HG03439 (cell line): Measurements from ENCODE around the gene NTRK2.
"Not testable (repeated sequence)": the region's sequence is repeated elsewhere in the genome, so short reads cannot be mapped to it uniquely, and the experiment has no call there.

ENCODE experiments used
- ATAC-seq: cut with Tn5 transposase; IDR thresholded peaks from one replicate; pipeline ENCODE4 v1.9.1; 2021; ENCODE audit warnings: mild to moderate bottlenecking, moderate library complexity; ENCODE audit not compliant: unreplicated experiment

The NTRK2 gene

GRCh38 chr9:84874596-84874995 is 205.1 kb downstream of the NTRK2 start:
- no peak for ATAC-seq

DNA sequence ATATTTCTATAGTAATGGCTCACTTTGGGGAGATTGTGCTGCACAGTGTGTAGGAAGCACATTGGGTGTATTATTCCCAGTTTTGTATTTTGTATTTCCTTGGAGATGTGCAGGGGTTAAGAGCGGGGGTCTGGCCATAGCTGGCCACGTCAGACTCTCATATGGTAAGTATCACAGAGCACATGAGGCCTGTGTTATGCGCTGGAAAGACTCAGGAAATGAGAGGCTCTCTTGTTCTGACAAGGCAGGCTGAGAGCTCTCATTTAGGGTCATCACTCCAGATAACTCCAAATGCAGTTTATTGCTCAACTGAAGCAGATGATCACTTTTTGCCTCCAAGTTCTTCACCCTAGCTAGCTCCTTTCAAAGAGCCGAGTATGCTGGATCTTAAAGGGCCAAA is 205.7 kb downstream of the NTRK2 start:
- ATAC-seq = no peak

DNA sequence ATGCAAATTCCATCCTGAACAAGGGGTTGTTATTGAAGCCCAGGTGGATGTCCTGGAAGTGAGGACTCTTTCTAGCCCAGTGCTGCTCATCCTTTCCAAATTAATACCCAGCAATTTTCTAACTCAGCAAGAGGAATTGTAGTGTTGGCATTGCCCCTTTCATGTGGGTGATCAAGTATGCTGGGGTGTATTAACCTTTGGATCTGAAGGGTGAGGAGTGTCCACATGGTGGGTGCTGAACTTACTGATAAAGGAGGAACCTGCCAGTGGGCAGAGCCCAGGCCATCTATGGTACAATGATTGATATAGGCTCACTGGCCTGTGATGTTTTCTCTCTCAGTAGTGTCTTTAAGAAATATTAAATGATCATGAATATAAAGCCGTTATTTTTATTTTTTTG is 210.1 kb downstream of the NTRK2 start:
- no peak for ATAC-seq

- no peak for ATAC-seq
Measured at GRCh38 chr9:84880835-84881234, 211.3 kb downstream of the NTRK2 start.

DNA sequence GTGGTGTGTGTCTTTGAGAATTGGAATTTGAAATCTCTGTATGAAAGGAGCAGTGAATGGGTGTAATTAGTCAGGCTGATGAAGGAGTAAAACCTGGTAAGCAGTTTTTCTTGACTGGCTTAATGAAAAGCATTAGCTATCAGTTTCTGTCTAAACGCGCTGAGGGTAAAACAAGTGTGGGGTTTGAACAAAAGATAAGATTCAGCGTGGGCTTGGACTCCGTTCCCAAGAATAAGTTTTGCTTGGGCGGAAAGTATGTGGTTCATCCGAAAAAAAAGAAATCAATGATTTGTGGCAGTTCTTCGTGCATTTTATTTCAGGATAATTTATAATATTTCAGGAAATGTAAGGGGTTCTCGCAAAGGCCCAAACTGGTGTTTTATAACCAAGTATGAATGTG is 217.3 kb downstream of the NTRK2 start:
- ATAC-seq = no peak

DNA sequence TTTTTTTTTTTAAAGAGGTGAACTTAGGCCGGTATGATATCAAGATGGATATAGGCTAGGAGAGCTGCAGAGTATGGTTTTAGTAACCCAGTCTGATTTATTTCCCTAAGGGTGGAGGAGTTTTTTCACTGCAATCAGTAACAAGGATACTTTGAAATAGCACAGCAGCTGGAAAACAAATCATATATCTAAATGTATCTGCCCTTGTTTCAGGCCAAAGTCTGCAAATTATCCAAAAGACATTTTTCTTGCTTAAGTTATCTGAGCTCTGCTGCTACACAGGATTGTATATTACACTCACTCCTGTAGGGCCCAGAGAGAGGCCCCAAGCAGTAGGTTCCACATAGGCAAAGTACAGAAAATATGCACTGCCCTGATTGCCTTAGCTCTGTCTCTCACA is 222.4 kb downstream of the NTRK2 start:
- ATAC-seq = no peak

DNA sequence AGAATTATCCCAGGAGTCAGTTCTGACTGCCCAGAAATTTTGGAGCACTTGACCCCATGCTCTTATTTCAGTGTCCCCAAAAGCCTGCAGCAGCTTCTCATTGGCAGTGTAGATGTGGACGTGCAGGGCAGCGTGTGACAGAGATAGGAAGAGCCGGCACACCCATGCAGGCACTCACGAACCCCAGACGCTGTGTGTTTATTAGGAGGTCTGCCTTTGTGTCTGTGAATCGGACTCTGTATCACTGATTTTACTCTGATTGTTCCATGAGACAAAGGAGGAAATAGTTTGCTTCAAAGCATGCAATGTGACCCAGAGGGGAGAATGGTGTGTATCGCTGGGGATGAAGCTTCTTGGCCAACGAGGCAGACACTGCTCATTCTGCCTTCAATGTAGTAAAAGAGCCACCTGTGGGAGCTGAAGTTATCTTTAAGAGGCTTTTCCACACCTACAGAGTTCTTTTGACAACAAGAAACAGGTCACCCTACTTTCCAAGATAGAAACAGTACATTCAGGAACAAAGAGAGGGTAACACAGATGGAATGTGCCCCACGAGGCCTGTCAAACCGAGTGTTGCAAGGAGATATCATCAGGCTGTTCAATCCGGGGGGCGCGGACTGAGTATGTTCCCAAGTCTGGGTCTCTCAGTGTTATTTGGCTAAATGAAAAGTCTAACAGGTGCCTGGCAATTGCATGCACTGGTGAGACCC is 224.0 kb downstream of the NTRK2 start:
- no peak for ATAC-seq

- no peak for ATAC-seq
Measured at GRCh38 chr9:84894859-84895258, 225.3 kb downstream of the NTRK2 start.

DNA sequence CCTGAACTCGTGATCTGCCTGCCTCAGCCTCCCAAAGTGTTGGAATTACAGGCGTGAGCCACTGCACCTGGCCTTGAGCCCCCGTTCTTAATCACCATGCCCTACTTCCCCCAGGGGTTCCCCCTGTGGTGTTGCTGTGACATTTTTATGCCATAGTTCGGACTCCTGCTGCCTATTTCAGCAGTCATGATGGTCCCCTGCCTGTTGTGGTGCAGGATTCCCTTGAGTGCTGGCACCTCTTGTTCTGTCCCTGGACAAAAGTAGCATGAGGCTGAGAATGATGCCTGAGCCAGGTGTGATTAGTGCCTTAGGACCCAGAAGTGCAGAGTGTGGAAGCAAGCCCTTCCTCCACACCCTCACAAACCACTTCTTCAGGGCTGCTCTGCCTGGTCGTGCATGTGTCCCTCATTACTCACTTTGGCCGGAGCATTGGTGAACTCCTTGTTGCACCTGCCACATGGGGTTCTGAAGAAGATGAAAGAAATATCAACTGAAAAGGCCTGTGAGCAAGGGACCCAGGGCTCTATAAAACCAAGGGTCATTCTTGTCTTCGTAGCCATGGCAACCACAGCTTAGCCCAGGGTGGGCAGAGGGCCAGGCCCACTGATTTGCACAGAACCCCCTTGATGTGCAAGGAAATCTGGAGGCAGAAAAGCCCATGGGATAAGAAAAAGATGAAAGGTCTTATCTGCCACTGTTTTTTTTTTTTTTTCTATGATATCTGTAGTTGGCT is 228.0 kb downstream of the NTRK2 start:
- no peak for ATAC-seq

DNA sequence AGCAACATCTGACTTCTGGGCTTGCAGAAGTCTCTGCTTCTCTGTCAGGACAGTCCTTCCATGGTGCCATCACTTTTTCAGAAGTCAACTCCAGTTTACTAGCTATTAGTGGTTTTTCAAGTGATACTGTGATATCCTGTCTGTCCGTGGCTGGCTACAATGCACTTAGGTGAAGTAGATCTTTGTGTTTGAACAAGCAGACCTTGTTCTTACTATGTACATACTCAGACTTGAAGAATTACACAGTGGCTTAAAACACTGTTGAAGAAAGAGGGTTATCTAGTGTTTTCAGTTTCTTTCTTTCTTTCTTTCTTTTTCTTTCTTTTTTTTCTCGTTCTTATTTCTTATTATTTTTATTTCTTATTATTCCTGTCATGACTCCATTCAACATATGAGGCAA is 228.7 kb downstream of the NTRK2 start:
- ATAC-seq = no peak

- ATAC-seq = not testable (repeated sequence)
Measured at GRCh38 chr9:84898618-84899017, 229.1 kb downstream of the NTRK2 start.

DNA sequence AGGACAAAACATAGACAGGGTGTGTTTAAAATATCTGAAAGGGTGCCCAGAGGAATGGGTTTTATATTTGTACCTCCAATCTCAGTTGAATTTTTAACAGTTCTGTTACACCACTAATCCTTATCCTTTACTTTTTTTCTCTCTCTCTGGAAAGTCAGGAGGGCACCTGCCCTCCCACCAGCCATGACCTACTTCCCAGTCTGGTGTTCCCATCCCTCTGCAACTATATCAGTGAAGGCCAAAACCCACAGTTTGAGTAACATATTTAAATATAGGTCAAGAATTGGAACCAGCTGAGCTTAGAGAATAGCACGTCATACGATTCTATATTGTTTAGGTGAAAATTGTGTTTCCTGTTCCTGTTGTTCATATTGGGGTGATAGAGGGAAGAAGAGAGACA is 229.8 kb downstream of the NTRK2 start:
- ATAC-seq = no peak

DNA sequence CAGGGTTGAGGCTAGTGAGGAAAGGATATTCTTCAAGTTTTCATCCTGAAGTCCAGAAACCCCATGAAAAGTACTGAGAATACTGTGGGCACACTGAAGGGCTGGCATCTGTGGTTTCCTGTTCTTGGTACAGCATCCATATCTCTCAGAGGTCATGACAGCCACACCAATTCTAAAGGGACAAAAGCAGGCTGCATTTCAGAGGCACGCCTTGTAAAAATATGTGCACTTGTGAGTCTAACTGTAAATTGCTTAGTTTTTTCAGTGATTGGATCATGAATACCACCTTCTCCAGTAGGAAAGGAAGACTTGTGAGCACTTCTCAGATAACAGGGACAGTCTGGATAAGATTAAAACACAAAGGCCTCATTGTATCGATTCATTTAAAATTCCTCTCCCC is 230.9 kb downstream of the NTRK2 start:
- no peak for ATAC-seq

DNA sequence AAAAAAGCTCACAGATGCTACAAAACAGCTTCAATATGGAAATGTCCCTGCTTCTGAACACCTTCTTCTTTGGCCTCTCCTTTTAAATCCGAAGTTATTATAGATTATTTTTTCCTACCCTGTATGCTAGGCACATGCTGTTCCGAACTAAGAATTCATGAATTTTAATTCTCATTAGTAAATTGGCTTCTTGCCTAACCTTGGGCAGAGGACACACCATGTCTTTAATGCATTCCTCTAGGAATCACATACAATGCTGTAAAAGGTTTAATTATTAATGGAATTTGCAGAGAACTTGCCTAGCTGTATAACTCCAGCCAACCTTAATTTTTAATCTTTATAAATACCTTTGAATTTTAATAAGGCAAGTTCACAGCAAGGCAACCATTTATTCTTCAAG is 234.4 kb downstream of the NTRK2 start:
- ATAC-seq = no peak

DNA sequence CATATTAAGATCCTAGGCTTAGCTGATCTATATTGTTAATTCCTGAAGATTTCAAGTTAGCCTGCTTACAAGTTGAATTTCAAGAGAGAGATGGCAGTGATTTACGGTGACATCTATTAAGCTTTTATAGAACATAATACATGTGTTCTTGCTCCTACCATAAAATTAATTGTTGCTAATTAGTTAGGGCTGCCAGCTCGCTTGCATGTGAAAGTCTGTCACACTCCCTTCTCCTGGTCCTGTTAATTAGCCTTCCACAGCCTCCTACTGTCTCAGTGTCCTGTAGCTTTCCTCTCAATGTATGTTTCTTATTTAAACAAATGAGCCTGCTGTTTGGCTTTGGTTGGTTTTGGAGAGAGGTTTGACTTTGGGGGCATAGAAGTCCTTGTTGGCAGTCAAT is 247.2 kb downstream of the NTRK2 start:
- ATAC-seq = no peak

DNA sequence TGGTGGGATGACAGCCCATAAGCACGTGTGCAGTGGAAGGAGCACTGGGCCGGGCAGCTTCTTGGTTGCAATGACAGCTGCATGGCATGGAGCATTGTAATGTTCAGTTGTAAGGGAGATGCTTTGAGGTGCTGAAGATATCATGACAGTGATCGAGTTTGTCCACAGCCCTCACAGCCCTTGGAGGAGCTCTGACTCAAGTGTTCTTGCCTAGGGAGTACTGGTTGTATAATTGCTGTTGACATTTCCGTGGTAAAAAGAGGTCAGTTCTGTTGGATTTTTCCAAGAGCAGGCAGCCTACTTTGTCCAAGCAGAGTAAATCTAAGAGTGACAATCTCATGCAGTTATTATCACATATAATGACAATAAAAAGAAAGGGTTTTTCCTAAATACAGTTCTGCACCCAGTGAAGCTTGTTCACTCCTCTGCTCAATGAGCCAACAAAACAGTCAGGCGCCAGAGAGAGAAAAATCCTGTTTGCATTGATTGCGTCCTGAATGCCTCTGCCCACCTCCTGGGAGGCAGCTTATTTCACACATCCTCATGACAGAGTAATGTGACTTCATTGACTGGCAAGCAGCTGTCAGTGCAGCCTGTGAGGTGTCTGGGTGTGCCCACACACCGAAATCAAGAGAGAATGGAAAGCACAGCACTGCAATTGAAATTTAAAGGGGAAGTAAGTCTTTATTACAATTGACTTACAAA is 248.0 kb downstream of the NTRK2 start:
- ATAC-seq = no peak

- ATAC-seq = no peak
Measured at GRCh38 chr9:84919440-84919839, 249.9 kb downstream of the NTRK2 start.

DNA sequence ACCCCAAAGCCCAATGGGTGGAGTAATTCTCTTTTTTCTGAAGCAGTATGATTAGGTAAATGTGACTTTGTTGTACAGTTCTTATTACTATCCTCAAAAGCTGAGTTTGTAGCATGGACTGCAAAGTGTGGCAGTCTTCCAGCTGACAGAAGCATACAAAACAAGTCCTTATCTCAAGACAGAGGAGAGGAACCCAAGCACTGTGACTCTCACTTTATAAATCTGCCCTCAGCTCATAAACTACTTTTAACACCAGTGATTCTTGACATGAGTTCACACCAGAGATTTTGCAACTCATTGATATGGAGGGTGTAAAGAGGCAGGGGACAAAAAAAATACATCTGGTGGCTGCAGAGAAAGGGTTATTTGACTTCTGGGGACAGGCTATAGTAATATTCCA is 251.6 kb downstream of the NTRK2 start:
- ATAC-seq = no peak

DNA sequence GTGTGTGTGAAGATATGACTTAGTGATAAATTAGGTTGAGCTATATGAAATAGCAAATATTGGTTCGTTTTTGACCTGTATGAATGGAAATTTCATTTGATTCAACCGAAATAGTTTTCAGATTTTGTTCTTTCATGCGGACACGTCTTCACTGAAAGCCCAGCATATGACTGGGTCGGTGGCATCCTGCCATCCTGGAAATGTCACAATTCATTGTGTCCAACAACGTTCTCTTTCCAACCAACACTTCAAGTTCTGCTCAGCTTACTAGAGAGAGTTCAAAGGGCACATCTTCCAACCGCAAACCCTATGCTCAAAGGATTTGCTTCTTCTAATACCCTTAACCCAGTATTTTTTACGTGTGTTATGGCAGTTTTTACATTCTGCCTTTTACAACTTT is 252.5 kb downstream of the NTRK2 start:
- no peak for ATAC-seq

- ATAC-seq = no peak
Measured at GRCh38 chr9:84924266-84924665, 254.7 kb downstream of the NTRK2 start.

DNA sequence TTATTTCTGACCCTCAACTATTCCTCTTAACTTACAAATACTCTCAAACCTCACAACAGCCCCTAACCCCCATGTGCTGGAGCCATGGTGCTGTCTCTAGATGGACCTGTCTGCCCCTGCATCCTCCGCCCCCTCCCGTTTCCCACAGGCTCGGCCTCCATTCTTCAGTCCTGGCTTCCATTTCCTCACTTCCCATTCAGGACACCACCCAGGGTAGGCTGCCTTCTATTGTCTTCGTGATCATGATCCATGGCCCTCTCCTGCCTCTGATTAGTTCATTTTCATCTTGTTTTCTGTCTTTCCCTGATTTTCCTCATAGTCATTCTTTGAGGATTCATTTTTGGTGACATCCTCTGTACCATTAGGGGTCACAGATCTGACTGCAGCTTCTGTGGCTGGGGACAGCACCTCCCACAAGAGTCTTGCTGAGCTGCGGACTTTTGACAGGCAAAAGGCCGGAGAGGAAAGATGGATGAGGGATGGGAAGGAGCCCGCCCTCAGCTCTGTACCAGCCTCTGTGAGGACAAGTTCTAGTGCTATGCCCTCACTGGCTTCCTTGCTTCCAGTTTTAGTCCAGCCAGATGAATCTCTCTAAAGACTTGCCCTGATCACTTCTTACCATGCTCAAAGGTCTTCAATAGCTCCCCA is 255.8 kb downstream of the NTRK2 start:
- ATAC-seq = no peak

- no peak for ATAC-seq
Measured at GRCh38 chr9:84926793-84927192, 257.3 kb downstream of the NTRK2 start.
